ENCODE results near the gene ATP1A1.

ATP1A1 gene

GRCh38 chr1:116445534-116445933, 72.5 kb downstream of the ATP1A1 start:
- no peak for DNase-seq

DNA sequence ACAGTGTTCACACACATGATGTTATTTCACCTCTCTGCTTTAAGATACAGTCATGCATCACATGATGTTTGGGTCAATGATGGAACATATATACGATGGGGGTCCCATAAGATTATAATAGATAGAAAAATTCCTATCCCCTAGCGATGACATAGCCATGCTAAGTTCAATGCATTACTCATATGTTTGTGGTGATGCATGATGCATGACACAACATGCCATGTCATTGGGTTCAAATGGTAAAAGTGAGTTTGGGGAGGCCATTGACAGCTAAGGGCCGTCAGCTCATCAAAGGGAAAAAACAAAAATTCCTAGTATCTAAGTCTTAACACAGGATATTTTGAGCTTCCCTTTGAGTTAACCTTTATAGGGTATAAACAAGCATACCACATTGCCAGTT, 73.6 kb downstream of the ATP1A1 start:
- no peak for DNase-seq

DNA sequence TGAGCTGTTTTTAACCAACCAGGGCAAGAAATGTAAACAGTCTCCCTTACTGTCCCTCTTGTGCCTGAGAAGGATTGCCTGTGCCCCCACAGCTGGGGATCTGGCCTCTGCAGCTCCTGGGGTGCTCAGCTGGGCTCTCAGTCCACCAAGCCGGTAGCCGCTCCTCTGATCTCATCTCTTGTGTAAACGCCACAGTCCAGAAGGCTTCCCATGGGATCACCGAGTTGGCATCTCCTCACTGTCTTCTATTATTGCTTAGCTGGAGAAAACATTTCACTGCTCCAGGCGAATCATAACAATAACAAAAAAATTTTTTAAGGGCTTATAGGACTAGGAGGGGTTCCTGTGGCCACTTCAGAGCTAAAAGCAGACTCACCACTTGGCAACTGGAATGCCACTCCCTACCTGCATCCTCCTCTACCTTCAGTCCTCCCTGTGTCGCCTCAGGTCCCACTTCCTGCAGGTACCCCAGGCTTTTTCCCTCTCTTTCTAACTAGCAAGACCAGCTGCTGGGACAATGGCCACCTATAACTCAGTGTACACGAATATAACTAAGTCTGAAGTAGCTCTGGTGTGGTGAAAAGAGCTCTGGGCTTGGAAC, 75.8 kb downstream of the ATP1A1 start:
- no peak for DNase-seq

DNA sequence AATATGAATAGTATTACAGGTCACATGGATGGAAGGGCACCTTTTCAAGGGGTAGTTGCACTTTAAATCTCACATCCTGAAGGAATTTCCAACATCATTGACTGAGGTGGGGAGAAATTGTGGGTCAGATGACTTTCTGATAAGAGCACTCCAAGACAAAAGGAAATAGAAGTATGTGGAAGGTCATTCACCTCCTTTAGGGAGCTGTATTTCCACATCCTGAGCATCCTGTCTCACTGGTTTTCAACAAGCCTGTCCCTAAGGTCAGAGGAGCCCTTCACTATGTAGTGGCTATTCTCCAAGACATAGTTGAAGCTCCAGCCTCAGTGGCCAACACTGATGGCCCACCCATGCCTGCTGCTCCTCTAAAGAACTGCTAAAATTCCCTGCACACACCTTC, 76.5 kb downstream of the ATP1A1 start:
- no peak for DNase-seq

GRCh38 chr1:116451702-116452101, 78.7 kb downstream of the ATP1A1 start:
- DNase-seq = no peak

DNA sequence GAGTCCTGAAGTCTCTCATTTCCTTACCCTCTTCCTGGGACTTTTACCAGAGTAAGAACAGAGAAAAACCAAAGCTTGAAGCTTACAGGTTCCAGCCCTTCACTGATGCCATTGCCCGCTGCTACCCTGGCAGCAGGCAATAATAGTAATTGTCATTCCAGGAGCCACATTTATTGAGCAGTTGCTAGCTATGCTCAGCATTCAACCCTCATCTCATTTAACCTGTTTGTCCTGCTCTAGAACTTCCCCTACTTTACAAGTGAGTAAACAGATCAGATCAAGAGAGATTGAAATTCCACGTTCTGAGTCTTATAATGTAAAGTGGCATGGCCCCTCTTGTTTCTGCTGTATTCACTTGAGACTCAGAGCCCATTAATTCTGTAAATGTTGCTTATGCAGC, 80.4 kb downstream of the ATP1A1 start:
- DNase-seq = no peak

DNA sequence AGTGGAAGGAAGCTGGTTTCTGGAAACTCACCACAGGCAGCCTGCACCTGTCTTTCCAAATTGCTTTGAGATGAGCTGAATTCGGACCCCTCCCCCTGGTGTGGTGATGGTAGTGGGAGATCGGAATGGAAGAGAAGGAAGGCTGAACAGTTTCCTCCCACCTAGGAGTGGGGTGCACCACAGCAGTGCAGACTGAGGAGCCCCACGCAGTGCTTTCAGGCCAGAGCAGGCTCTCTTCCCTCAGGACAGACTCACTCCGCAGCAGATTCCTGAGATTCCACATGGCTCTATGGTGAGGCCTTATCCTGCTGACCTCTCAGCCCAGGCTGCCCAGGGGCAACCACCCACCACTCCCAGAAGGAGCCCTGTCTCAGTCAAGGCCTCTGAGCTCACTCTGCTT, 80.9 kb downstream of the ATP1A1 start:
- no peak for DNase-seq

Measured in NCI-H446 treated with DMSO at 0.1 percent for 48 hours (cell line).